Neural progenitor cell (in vitro differentiated cells): ENCODE results near the gene RND2.

ENCODE experiments used
- CTCF ChIP-seq: fragments of 200-600 bp; sonication (generic); IDR thresholded peaks from 2 replicates; pipeline ENCODE4 v1.5.1; 2017; ENCODE audit warnings: antibody characterized with exemption, mild to moderate bottlenecking
- EZH2 ChIP-seq: fragments of 200-600 bp; sonication (generic); IDR thresholded peaks from 2 replicates; pipeline ENCODE4 v1.6.1; 2017; ENCODE audit warnings: antibody characterized with exemption, mild to moderate bottlenecking, moderate library complexity
- EZH2phosphoT487 ChIP-seq: fragments of 200-600 bp; sonication (generic); IDR thresholded peaks from 2 replicates; pipeline ENCODE4 v1.6.1; 2017; ENCODE audit warnings: antibody characterized with exemption

- TF ChIP-seq EZH2 (no peak), CTCF (no peak), EZH2phosphoT487 (no peak)
Observed at GRCh38 chr17:43044024-43044423, 19.0 kb downstream of the RND2 start.
